Activated CD8-positive, alpha-beta memory T cell treated with anti-CD3 and anti-CD28 coated beads for 4 hours (primary cell): ENCODE data around the gene MSLN.
"Not testable (repeated sequence)": the region's sequence is repeated elsewhere in the genome, so short reads cannot be mapped to it uniquely, and the experiment has no call there.

Experiments used
- DNase-seq, 2 donors: peaks; one replicate each; pipeline ENCODE4 v3.0.0-alpha.2; 2020; ENCODE audit warnings: low read depth in 2 of 2

The MSLN gene

GRCh38 chr16:734981-735881, 25.3 kb upstream of the MSLN start:
- DNase-seq: no peak

- no peak for DNase-seq
Observed at GRCh38 chr16:735982-736453, 24.5 kb upstream of the MSLN start.

GRCh38 chr16:736936-737481, 23.5 kb upstream of the MSLN start:
- no peak for DNase-seq

- DNase-seq: no peak
Observed at GRCh38 chr16:739560-740458, 20.7 kb upstream of the MSLN start.

GRCh38 chr16:740459-740763, 20.1 kb upstream of the MSLN start:
- no peak for DNase-seq

GRCh38 chr16:740764-741505, 19.6 kb upstream of the MSLN start, which contains the start of gene CIAO3:
TSS of gene CIAO3 (minus strand) at chr16:740997. CDS start at chr16:740985, 12 bp downstream.
- DNase-seq: peak; percentile 84 to 86

GRCh38 chr16:741986-742629, 18.4 kb upstream of the MSLN start:
- no peak for DNase-seq

GRCh38 chr16:742894-743293, 17.6 kb upstream of the MSLN start:
- DNase-seq: not testable (repeated sequence)

GRCh38 chr16:743794-744500, 16.6 kb upstream of the MSLN start:
- no peak for DNase-seq

- no peak for DNase-seq
Observed at GRCh38 chr16:745739-746138, 14.8 kb upstream of the MSLN start.

- DNase-seq: no peak
Observed at GRCh38 chr16:746637-747036, 13.9 kb upstream of the MSLN start.

GRCh38 chr16:747978-748746, 12.4 kb upstream of the MSLN start:
- DNase-seq: no peak

GRCh38 chr16:749010-749409, 11.5 kb upstream of the MSLN start:
- no peak for DNase-seq

- no peak for DNase-seq
Observed at GRCh38 chr16:750485-750884, 10.0 kb upstream of the MSLN start.

- no peak for DNase-seq
Observed at GRCh38 chr16:751152-752006, 9.2 kb upstream of the MSLN start.

GRCh38 chr16:752007-752312, 8.6 kb upstream of the MSLN start:
- no peak for DNase-seq

GRCh38 chr16:754121-754607, 6.4 kb upstream of the MSLN start:
- DNase-seq: not testable (repeated sequence)

GRCh38 chr16:754656-755055, 5.9 kb upstream of the MSLN start:
- DNase-seq: no peak

GRCh38 chr16:756428-756827, 4.1 kb upstream of the MSLN start:
- DNase-seq: no peak
